HG03097 (cell line): ENCODE data around the gene GRIK3.

ENCODE experiments used
- ATAC-seq: cut with Tn5 transposase; IDR thresholded peaks from one replicate; pipeline ENCODE4 v1.9.1; 2021; ENCODE audit not compliant: unreplicated experiment, low FRiP score

The GRIK3 gene

DNA sequence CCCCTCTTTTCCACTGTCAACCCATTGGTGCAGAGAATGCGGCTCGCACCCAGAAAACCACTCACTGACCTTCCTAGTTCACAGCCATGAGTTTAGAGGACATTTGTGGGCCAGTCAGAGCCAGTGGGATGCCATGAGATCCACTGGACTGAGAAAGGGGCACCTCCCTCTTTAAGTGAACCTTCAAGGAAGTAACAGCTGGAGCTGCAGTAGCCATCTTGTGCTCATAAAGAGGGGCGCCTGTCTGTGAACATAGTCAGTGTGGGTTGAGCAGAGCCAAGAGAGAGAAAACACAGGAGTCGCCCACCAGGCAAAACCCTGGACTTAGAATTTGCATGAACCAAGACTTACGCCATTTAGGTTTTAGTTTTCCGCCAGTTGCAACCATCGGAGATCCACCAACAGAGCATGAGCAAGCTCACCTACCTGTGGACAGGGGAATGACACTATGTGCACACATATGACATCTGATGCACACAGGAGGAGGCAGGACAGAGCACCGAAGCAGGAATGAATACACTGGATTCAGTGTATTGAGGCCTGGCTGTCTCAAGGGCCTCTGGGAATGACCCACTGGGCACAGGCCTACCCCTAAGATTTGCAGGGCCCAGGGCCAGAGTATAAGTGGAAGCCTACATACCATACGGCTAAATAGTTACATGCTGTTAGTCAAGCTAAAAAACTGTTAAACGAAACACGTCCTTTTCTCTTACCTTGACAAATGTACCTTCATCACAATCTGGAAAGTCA, 151.6 kb downstream of the GRIK3 start:
- no peak for ATAC-seq

DNA sequence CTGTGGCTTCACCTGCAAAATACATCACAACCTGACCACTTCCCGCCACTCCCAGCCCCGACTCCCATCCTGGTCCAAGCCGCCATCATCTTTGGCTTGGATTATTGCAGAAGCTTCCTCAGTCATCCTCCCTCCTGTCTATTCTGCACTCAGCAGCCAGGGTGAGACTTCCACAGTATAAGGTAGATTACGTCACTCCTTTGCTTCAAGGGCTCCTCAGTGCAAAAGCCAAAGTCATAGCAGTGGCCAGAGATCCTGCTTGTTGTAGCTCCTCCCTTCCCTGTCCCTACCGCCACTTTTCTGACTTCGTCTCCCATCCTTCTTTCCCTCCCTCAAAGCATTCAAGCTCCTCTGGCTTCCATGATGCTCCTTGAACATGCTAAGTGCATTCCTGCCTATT, 152.8 kb downstream of the GRIK3 start:
- no peak for ATAC-seq

DNA sequence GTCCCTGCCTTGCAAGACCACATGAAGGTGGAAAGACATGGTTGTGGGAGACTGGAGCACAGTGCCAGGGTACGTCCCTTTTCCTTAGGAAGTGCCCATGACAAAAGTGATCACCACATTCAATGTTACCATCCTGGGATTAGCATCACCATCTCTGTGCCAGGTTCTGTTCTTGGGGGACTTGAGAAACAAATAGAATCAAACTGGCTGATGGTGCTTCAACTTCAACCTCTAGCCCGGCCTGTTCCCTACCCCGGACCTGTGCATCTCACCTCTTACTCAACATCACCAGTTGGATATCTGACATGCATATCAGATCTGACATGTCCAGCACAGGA, 153.3 kb downstream of the GRIK3 start:
- no peak for ATAC-seq

DNA sequence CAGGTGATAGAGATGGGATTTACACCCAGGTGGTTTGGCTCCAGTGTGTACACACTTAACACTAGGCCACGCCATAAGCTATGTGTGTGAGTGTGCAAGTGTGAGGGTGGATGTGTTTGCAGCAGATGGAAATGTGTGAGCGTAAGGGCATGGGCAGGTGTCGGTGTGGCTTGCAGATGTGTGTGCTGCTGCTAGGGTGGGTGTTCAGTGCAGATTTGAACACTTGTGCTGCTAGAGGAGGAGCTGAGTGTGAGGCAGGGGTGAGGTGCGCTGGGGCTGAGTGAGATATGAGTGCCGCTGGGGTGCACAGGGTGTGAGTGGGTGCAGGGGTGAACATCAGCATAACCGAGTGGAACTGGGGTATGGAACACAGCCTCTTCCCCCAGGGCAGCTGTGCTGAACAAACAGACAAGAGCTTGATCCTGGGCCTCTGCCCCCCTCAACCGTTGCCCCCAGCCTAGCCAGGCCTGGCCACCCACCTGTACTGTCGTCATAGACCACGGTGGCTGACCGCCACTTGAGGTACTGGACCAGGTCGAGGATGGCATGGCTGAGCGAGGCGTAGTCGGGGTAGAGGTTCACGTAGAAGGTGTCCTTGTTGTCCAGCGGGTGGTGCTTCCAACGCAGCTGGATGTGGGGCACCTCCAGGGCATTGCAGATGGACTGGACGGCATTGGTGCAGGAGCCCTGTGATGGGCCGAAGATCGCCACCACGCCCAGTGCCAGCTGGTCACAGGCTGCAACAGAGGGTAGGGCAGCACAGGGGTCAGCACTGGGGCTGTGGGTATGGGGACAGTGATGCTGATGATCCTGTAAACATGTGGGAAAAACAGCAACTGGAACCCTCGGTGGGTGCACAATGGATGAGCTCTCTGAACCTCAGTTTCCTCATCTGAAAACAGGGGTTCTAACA, 153.9 kb downstream of the GRIK3 start:
- ATAC-seq = no peak

DNA sequence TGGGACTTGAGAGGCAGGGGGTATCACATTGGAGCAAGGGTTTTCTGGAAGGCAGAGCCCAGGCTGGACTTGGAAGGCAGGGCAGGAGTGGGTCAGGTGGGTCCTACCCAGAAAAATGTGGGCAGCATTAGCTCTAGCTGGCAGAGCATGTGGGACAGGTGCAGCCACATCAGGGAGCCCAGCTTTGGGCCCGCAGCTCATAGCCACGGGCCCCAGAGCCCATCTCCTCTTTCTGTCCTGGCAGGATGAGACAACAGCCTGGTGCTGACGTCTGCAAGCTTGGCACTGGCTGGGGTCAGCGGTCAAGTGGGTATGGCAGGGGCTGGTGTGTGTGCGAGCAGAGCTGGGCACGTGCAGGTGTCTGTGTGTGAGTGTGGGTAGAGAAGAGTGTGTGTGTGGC, 154.7 kb downstream of the GRIK3 start:
- ATAC-seq = no peak

DNA sequence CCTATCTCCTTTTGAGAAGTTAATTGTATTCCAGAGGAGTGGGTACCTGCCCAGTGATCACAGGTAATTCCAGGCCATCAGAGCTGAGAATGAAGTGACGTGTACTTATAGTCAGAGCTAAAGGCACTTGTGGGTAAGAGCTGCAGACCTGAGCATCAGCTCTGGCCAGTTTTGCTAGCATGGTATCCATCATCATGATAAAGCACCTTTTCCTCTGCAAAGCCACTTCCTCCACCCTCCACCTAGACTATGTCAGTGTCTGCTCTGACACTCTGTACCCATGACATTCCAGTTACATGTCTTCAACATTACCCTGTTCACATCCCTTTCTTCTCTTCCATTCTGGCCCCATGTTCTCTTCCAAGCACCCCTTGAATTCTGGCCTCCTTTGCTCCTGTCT, 157.3 kb downstream of the GRIK3 start:
- no peak for ATAC-seq

DNA sequence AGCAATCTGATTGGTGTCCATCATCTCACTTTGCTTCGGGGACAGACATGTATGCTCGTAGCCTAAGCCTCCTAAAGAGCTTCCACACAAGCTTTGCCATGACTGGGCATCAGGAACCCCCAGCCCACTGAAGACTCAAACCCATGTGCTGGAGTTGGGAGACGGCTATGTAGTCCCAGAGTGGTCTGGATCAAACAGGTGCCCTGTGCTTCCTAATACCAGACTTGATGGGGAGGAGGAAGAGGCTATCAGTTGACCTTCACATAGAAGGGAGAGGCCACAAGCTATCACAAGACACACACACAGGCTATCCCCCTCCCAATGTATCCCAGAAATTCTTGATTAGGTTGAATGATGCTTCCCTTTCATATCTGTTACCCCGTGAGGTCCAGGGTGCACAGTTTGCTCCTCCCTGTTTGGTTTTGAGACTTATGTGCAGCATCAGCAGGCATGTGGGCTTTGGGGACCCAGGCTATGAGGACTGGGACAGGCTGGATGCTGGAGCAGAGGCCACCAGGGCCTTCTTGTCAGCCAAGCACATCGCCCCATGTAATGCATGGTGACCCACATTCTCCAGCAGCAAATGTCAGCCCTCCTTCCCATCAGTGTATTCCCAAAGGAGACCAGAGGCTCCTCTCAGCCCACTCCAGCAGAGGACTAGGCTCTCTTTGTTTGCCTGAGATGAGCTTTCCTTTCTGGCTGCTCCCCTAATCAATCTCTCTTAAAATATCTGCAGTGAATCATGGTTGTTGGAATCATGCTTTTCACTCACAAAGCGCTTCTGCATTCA, 159.8 kb downstream of the GRIK3 start:
- no peak for ATAC-seq

DNA sequence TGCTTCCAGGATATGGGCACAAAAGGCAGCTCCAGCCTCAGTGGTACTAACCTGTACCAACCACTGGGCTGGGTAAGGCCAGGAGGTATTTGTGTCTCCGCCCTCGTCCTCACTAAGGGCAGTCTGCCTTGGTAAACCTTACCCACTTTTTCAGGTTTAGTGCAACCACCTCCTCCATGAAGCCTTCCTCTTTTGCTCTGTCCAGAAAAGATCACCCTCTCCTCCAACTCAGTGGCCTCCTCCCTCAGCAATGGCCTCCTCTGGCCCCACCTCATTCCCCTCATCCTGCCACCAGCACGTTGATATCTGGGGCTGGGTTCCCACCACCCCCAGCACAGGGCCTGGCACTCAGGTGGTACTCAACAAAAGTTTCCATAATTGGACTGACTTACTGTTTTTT, 161.5 kb downstream of the GRIK3 start:
- no peak for ATAC-seq

DNA sequence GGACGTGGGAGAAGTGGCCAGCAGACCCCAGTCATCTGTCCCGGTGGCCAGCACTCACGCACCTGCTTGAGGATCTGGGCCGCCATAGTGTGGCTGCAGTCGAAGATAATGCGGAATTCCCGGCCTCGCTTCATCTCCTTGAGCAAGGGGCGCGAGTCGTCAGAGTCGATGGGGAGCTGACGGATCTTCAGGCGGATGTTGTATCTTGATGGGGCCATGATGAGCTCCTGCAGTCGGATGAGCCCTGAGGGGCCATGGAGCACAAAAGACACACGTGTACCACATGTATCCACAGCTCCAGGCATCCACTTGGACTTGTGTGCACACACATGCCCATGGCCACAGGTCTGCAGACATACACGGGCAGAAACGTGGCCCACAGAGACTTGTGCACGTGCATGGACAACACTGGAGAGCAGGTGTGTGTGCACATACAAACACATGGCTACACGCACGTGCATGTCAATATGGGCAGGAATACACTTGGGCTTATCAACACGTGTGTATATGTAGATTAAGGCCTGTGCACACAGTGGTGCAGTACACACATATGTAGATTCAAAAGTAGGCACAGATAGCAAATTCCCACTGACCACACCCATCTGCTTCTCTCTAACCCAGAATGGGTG, 162.1 kb downstream of the GRIK3 start:
- ATAC-seq = no peak

DNA sequence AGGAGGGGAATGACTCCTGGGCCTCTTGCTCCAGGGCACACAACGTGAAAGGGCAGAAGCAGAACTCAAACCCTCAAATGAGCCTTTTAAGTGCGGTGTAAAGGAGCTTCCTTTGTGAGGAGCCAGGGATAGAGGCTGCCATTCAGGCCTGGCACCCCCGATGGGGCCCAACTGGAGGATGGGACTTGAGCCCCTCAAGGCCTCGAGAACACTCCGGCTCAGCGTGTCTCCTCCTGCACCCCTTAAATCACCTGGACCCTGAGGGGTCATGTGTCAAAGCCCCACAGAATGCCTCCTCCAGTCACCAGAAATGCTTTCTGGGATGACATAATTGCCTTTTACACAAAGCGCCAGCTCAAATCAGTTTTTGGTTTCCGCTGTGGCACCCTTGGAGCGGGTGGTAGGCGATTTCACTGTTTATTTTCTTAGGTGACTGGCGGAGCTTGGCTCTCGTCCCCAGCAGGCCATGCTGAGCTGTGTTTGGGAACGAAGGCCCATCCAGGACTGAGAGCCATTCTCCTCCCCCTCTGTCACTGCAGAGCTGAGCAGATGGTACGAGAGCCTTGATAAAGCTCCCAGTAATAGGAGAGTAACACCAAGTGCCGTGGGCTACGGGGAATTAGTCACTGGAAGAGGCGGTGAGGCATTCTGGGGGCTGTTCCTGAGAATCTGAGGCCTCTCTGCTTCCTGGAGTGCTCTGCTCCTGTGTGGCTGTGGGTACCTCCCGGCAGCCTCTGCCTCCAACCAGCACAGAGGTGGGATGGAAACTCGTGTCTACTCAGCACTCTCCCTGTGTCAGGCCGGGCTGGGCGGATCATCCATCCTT, 163.0 kb downstream of the GRIK3 start:
- no peak for ATAC-seq

DNA sequence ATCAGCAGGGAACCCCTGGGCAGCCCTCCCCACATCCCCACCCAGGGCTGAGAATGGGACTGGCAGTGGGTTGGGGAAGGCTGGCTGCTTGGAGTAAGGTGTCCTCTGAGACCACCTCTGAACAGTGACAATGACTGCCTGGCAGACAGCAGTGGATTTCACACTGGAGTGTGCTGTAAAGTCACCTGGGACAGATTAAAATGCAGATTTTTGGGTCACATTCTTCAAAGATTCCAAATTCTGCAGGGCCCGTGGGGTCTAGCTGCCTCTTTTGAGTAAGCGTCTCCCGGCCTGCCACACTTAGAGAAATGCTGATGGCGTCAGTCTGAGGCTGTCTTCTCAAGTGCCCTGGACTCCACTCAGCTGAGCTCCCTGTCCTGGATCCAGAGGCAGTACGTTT, 164.5 kb downstream of the GRIK3 start:
- ATAC-seq = no peak

DNA sequence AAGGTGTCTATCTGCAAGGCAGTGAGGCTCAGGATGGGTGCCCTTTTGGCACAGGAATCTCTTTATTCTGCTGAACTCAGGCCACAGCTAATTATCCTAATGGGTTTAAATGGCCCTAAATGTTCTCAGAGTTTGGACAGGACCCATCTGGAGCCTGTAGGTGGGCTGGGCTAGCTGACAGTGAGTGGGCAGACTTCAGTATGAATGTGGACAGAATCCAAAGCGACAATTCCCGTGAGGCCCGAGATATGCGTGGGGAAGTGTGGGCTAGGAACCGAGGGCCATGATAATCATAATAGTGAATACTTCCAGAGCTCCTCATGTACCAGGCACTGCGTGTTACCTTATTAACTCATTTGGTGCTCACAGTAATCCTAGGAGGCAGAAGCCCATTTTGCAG, 165.3 kb downstream of the GRIK3 start:
- ATAC-seq = no peak

DNA sequence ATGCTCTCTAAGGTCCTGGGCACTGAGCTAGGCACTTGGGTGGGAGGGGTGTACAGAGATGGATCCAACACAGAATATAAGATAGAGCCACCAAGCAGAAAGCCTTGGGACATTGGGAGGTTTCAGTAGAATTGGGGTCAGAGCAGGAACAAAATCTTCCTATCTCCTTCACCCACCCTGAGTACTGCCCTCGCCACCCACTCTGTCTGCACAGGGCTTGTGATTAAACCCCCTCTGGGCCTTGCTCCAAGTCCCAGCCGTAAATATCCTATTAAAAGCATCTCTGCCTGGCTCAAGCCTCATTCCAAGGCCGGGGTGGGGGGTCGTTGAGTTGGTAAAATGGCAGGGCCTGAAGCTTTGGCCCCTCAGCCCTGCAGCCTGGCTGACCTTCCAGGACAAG, 166.7 kb downstream of the GRIK3 start:
- no peak for ATAC-seq

DNA sequence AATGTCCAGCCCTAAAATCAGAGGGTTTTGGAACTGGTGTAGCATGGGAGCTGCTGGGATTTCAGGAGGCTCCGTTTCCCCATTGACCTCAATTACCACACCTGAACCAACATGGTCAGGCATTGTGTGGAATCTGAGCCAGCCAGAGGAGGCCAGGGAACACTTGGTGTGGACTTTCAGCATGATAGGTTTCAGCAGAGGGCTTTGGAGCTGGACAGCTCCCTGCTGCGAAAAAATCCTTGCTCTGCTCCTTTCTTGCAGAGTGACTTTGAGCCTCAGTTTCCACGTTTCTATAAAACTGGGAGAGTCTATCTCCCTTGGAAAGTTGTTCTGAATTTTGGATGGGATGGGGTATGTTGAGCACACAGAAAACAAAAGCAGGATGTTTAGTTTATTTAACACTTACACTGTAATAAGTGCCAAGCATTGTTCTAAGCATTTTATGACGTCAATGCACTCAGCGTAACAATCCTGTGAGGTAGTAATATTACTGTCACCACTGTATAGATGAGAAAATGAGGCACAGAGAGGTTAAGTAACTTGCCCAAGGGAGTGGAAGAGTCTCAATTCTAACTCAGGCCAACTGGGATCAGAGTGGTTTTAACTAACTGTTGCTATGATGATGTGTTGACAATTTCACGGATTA, 168.0 kb downstream of the GRIK3 start:
- ATAC-seq = no peak

DNA sequence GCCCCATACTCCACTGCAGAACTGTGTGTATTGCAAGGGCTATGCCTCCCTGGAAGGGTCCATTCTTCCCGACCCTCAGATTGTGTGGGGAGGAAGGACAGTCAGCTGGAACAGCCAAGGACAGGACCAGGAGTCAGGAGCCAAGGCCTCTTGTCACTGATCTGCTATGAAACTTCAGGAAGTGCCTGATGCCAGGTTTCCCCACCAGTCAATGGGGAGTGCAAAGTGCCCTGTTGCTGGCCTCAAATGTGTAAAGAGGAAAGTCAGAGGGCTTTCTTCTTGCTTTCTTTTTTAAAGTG, 168.8 kb downstream of the GRIK3 start:
- ATAC-seq = no peak

DNA sequence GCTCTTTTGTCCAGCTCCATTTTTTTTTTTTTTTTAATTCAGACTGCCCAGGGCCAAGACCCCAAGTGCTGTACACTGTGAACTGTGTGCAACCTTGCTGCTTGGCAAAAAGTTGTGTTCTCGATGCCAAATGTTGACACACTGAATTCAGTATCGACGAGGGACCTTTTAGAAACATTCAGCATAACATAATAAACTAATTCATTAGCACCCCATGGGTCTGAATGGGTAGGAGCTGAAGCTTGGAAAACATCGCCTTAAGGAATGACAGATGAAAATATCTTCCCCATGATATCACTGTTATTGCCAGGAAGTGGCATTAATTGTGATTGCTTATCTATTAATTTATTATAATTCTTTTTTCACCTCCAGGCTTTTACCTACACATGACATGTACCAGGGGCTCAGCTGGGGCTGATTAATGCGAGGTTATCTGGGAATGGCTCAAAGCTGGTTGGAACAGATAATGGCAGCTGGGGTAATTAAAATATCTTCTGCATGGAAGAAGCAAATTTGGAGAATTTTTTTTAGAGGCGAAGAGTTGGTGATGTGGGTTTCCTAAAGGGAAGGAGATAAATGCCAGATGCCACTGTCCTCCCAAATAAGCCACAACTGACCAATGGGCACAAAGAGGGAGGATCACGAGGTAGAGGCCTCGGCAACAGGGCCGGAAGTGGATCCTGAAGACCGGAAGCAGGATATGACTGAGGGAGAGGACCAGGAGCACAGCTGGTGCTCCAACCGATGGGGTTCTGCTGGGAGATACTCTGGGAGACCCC, 169.3 kb downstream of the GRIK3 start:
- no peak for ATAC-seq

DNA sequence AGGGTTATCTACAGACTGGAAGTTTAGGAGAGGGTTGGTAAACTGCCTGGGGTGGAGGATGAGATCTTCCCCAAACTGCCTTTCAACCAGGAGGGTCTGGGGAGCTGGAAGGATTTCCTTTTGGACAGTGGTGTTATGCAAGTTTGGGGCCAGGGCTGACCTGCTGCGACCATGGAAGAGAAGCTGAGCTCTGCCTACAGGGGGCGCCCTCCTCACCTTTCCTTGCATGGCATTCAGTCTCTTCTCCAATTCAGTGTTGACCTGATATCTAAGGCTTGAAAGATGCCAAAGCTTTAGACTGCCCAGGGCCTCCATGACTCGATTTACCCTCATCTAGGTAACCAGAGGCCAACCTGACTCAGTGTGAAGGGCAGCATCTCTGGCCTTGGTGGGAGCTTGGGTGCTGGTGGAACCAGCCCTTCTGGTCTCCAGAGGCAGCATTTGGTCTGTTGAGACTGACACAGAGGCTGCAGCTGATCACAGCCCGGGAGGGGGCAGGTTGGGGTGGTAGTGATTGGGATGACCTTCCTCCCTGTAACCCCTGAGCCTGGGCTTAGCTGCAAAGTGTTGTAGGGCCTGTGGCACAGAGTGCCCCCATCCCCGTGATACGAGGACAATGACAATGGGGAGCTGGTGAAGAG, 170.0 kb downstream of the GRIK3 start:
- ATAC-seq = no peak

DNA sequence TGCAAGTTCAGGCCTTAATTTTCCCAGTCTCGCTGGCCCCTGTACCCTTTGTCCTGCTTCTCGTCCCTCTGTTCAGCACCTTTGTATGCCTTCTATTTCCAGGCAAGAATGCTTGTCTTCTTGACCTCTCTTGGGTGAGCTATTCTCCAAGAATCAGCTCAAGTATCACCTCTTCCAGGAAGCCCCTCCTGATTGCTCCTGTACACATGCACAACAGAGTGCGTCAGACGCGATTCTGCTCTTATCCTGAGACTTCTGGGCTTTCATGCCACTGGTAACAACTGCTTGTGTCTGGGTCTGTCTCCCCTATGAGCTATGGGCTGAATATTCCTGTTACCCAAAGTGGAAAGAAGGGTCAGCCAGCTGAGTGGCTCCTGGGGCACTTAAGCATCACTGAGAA, 170.8 kb downstream of the GRIK3 start:
- ATAC-seq = no peak

DNA sequence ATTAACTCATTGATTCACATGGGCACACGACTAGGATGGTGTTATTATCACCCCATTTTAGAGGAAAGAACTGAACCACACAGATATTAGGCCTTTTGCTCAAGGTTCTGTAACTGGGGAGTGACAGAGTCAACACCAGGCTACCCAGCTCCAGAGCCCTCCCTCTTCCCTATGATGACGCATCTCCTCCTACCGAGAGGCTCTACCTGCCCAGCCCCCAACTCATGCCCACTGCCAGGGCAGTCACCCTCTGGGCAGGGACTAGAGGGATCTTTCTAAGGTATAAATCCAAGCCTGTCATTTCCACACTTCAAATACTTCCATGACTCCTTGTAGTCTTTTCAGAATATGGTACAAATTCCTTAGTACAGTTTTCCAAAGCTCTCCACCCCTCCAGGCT, 171.3 kb downstream of the GRIK3 start:
- ATAC-seq = no peak
